Islet precursor cell (in vitro differentiated cells): Measurements from ENCODE around the gene NALCN.

Experiments
- DNase-seq: peaks from one replicate; pipeline ENCODE4 v3.0.0-alpha.2; 2018

The NALCN gene

GRCh38 chr13:101271681-101272245 is 144.5 kb downstream of the NALCN start:
- no peak for DNase-seq

- DNase-seq, result no peak
Observed at GRCh38 chr13:101267656-101268055, 148.7 kb downstream of the NALCN start.

GRCh38 chr13:101265934-101266333 is 150.4 kb downstream of the NALCN start:
- DNase-seq, result no peak

- DNase-seq, result no peak
Observed at GRCh38 chr13:101264931-101265330, 151.4 kb downstream of the NALCN start.

GRCh38 chr13:101262306-101262705 is 154.0 kb downstream of the NALCN start:
- no peak for DNase-seq

- DNase-seq, result no peak
Observed at GRCh38 chr13:101258509-101258908, 157.8 kb downstream of the NALCN start.

- peak; percentile 89 for DNase-seq
Observed at GRCh38 chr13:101258071-101258470, 158.2 kb downstream of the NALCN start.

- DNase-seq, result no peak
Observed at GRCh38 chr13:101248739-101249514, 167.4 kb downstream of the NALCN start.

GRCh38 chr13:101242720-101243119 is 173.6 kb downstream of the NALCN start:
- no peak for DNase-seq

- no peak for DNase-seq
Observed at GRCh38 chr13:101238555-101238954, 177.8 kb downstream of the NALCN start.

- DNase-seq, result no peak
Observed at GRCh38 chr13:101231751-101232428, 184.4 kb downstream of the NALCN start.

- no peak for DNase-seq
Observed at GRCh38 chr13:101230271-101230890, 185.9 kb downstream of the NALCN start.

GRCh38 chr13:101219609-101220265 is 196.6 kb downstream of the NALCN start:
- no peak for DNase-seq

GRCh38 chr13:101218484-101218883 is 197.8 kb downstream of the NALCN start:
- no peak for DNase-seq

- DNase-seq, result no peak
Observed at GRCh38 chr13:101217086-101217485, 199.2 kb downstream of the NALCN start.

- no peak for DNase-seq
Observed at GRCh38 chr13:101211261-101211660, 205.0 kb downstream of the NALCN start.

- no peak for DNase-seq
Observed at GRCh38 chr13:101210774-101211173, 205.5 kb downstream of the NALCN start.

GRCh38 chr13:101209206-101209893 is 207.0 kb downstream of the NALCN start:
- no peak for DNase-seq

- no peak for DNase-seq
Observed at GRCh38 chr13:101205408-101205807, 210.9 kb downstream of the NALCN start.

GRCh38 chr13:101204270-101205020 is 211.9 kb downstream of the NALCN start:
- DNase-seq, result no peak

- peak; percentile 66 for DNase-seq
Observed at GRCh38 chr13:101202590-101202989, 213.7 kb downstream of the NALCN start.

GRCh38 chr13:101190976-101191375 is 225.3 kb downstream of the NALCN start:
- no peak for DNase-seq
